GM06990 (cell line): ENCODE results near the gene USP46.

Experiments
- DNase-seq: peaks from one replicate; pipeline ENCODE4 v3.0.0-alpha.2; 2011; ENCODE audit not compliant: insufficient read length; ENCODE audit errors: extremely low read depth
- H3K27me3 ChIP-seq: replicated peaks from 2 replicates; pipeline ENCODE4 v1.6.0; 2011; ENCODE audit warnings: low read length; ENCODE audit not compliant: control insufficient read depth, insufficient read depth
- H3K36me3 ChIP-seq: 2 replicates; pipeline ENCODE4 v1.5.1; 2011; ENCODE audit warnings: low read length; ENCODE audit not compliant: control insufficient read depth, insufficient read depth
- H3K4me3 ChIP-seq: replicated peaks from 2 replicates; pipeline ENCODE4 v1.5.1; 2011; ENCODE audit warnings: low read depth, mild to moderate bottlenecking, control low read depth, low read length
- CTCF ChIP-seq: IDR thresholded peaks from 2 replicates; pipeline ENCODE4 v1.5.1; 2011; ENCODE audit warnings: low read length, control low read depth, mild to moderate bottlenecking, inconsistent platforms; ENCODE audit not compliant: insufficient read depth, poor library complexity, severe bottlenecking

USP46 gene

DNA sequence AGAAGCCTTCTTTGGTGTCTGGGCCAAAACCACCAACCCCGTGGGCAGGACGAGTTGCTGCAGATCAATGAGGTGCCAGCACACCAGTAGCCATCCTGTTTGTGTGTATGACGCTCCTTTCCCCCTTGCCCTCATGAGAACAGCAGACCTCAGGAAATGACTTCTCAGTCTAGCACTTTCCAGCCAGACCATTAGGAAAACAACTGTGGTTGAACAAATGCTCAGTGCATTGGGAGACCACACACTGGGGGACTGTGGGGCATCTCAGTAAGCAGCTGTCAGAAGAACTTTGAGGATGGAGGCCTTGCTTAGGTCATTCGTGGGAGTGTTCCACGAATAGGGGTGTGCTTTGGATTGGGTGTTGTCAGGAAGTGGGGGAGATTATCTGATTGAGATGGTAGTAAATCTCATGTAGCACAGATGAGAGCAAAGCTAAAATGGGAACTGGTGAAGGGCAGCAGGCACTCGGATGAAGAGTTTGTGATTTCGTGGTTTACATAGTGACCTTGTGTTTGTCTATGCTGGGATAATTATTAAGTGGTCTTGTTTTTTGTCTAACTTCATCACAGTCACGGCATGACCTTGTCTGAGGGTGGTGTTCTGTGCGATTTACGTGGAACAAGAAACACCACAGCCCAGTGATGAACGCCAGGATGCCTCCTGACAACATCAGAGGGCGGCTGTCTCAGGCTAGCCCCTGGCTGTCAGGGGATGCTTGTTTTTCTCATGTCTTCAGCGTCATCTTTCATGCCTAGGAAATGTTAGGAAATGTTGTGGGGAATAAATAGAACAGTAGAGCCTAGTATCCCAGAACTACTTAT, 70.1 kb downstream of the USP46 start:
- Histone ChIP-seq H3K36me3 (no peaks in the 10 kb centered on the region; the same call in 1 of the 2 replicates), H3K27me3 (no peaks in the 10 kb centered on the region), H3K4me3 (no peak overlapping the region)
- no peak for TF ChIP-seq CTCF
- no peak for DNase-seq

- DNase-seq: no peak
- Histone ChIP-seq H3K4me3 (no peak overlapping the region), H3K27me3 (no peaks in the 10 kb centered on the region), H3K36me3 (no peaks in the 10 kb centered on the region; the same call in 1 of the 2 replicates)
- TF ChIP-seq CTCF: peak; percentile 76
These were observed 71.0 kb downstream of the USP46 start for GRCh38 chr4:52588097-52588496.

- TF ChIP-seq CTCF: no peak
- H3K27me3 ChIP-seq: no peaks in the 10 kb centered on the region
- H3K36me3 ChIP-seq: no peaks in the 10 kb centered on the region
- H3K4me3 ChIP-seq: no peak overlapping the region
- no peak for DNase-seq
These were observed 73.0 kb downstream of the USP46 start for GRCh38 chr4:52586069-52586468.

GRCh38 chr4:52585379-52585778, 73.7 kb downstream of the USP46 start:
- Histone ChIP-seq H3K27me3 (no peaks in the 10 kb centered on the region), H3K4me3 (no peak overlapping the region), H3K36me3 (no peaks in the 10 kb centered on the region)
- no peak for DNase-seq
- no peak for TF ChIP-seq CTCF

GRCh38 chr4:52579602-52580272, 79.4 kb downstream of the USP46 start:
- no peak for DNase-seq
- Histone ChIP-seq H3K36me3 (no peaks in the 10 kb centered on the region), H3K4me3 (no peak overlapping the region), H3K27me3 (no peaks in the 10 kb centered on the region)
- TF ChIP-seq CTCF: no peak
